WI38 (cell line): ENCODE results near the gene OR2B6.

Experiments
- H3K4me3 ChIP-seq: 2 replicates; pipeline ENCODE4 v1.5.1; 2011; ENCODE audit warnings: low read depth, mild to moderate bottlenecking, control low read depth, low read length
- CTCF ChIP-seq: IDR thresholded peaks from 2 replicates; pipeline ENCODE4 v1.5.1; 2012; ENCODE audit warnings: low read depth, mild to moderate bottlenecking, control low read depth, low read length

OR2B6 gene

GRCh38 chr6:27948237-27948636 lies 8.8 kb upstream of the OR2B6 start:
- H3K4me3 ChIP-seq, result no peak overlapping the region
- TF ChIP-seq CTCF, result no peak

DNA sequence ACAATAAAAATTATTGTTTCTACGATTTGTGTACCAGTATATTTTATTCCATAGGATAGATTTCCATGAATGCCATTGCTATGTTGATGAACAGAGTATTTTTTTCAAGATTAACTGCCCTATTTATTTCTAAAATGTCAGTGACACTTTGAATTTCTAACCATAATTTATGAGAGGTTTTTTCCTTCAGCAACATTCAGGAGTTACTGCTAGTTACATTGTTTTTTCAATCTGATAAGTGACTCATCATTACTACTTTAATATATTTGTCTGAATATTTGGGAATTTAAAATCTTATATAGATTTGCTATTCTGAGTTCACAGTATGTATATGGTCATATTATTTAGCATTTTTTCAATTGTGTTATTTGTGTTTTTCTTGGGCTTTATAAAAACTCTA lies 6.0 kb upstream of the OR2B6 start:
- no peak overlapping the region for H3K4me3 ChIP-seq
- TF ChIP-seq CTCF, result no peak

DNA sequence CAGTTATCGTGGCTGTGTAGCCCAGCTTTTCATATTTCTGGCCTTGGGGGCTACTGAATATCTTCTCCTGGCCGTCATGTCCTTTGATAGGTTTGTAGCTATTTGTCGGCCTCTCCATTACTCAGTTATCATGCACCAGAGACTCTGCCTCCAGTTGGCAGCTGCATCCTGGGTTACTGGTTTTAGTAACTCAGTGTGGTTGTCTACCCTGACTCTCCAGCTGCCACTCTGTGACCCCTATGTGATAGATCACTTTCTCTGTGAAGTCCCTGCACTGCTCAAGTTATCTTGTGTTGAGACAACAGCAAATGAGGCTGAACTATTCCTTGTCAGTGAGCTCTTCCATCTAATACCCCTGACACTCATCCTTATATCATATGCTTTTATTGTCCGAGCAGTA lies 475 bp downstream of the OR2B6 start:
- no peak for TF ChIP-seq CTCF
- H3K4me3 ChIP-seq, result no peak overlapping the region

- H3K4me3 ChIP-seq, result no peak overlapping the region
- no peak for TF ChIP-seq CTCF
Measured at GRCh38 chr6:27962506-27962905, 5.5 kb downstream of the OR2B6 start.

GRCh38 chr6:27966044-27966443 lies 9.0 kb downstream of the OR2B6 start:
- TF ChIP-seq CTCF, result no peak
- H3K4me3 ChIP-seq, result no peak overlapping the region

DNA sequence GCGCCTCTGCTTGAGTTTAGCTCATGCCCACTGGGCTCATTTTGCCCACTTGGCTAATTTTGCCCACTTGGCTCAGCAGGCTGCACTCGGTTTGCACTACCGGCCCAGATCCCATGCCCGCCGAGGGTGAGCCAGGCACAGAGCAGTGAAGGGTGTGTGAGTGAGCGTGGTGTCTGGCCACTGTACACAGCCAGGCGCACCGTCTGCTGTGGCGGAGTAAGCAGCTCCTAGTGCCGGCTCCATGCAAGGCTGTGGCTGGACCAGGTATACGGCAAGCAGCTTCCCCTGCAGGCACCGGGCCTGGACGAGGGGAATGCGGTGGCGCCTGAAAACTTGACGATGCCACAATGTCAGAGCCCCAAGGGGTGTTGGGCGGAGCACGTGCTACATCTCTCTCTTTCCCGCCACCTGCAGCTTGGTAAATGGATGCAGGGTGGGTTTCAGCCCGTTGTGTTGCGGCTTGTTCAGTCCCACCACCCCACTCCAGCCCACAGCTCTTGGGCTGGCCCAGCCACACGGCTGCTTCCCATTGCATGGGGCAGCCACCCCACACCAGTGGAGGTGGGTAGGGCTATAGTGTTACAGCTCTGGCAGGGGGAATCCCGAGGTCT lies 9.9 kb downstream of the OR2B6 start:
- no peak for TF ChIP-seq CTCF
- no peak overlapping the region for H3K4me3 ChIP-seq

DNA sequence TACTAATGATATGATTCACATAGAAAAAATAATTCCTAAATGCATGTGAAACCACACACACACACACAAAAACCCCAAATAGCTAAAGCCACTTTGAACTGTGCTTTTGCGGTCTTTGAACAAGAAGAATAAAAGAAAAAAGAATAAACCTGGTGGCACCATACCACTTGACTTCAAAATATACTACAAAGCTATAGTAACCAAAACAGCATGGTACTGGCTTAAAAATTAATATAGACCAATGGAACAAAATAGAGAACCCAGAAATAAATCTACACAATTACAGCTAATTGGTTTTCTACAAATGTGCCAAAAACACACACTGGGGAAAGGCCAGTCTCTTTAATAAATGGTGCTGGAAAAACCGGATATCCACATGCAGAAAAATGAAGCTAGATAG lies 13.4 kb downstream of the OR2B6 start:
- no peak for TF ChIP-seq CTCF
- H3K4me3 ChIP-seq, result no peak overlapping the region
